Tibial artery (tissue), 4 donors: ENCODE measurements around the gene TLCD3B.

Experiments used
- DNase-seq, 2 donors: peaks; one replicate each; pipeline ENCODE4 v3.0.0-alpha.2; 2019
- H3K27ac ChIP-seq, 2 donors: fragments of 200-600 bp; sonication (generic) in 1 of 2; 1 replicate in 1 of 2; 2 replicates in 1 of 2; pipeline ENCODE4 v1.5.1; 2018 to 2019; ENCODE audit warnings: mild to moderate bottlenecking in 1 of 2
- H3K27me3 ChIP-seq, 2 donors: fragments of 200-600 bp; sonication (generic) in 1 of 2; one replicate each; pipeline versions ENCODE4 v1.5.1 to v1.6.0; 2016 to 2019
- H3K36me3 ChIP-seq, 3 donors: fragments of 200-600 bp; sonication (generic) in 2 of 3; one replicate each; pipeline ENCODE4 v1.5.1; 2016 to 2019; ENCODE audit warnings: mild to moderate bottlenecking in 2 of 3
- H3K4me1 ChIP-seq, 4 donors: fragments of 200-600 bp; sonication (generic) in 2 of 4; 1 replicate in 3 of 4; 2 replicates in 1 of 4; pipeline ENCODE4 v1.5.1; 2016 to 2019
- H3K4me3 ChIP-seq, 2 donors: fragments of 200-600 bp; sonication (generic) in 1 of 2; 1 replicate in 1 of 2; 2 replicates in 1 of 2; pipeline ENCODE4 v1.5.1; 2018 to 2019; ENCODE audit warnings: mild to moderate bottlenecking in 2 of 2
- H3K9me3 ChIP-seq, 3 donors: fragments of 200-600 bp; sonication (generic) in 1 of 3; one replicate each; pipeline ENCODE4 v1.5.1; 2016 to 2019
- CTCF ChIP-seq, 2 experiments: fragments of 200-600 bp in 1 of 2; fragments of 450-650 bp in 1 of 2; IDR thresholded peaks; one replicate each; pipeline ENCODE4 v1.5.1; 2017 to 2019; ENCODE audit warnings: antibody characterized with exemption in 2 of 2, mild to moderate bottlenecking in 1 of 2, moderate library complexity in 1 of 2
- intact Hi-C: fragments of 100-400 bp; cut with DNase I; formaldehyde crosslinking; loops from one replicate; pipeline ENCODE4 v1.15.0; 2023; ENCODE audit warnings: low total_unique reads

TLCD3B gene

GRCh38 chr16:29995911-29996765, 34.9 kb downstream of the TLCD3B start, which contains the start of gene INO80E:
Gene INO80E (plus strand): TSS chr16:29996241. CDS start chr16:29996311, 70 bp downstream.
- H3K36me3 ChIP-seq, result peaks cover 12 to 53% (median 41%) of the 10 kb centered on the region in 3 donors
- peak within 1 kb of the TSS; percentile 87 to 95 for H3K27ac ChIP-seq
- DNase-seq, result peak; percentile 98 to 99
- no peaks in the 10 kb centered on the region for H3K27me3 ChIP-seq
- TF ChIP-seq CTCF (IDR thresholded peaks at IDR 0.05), result no peak
- H3K9me3 ChIP-seq, result no peaks in the 10 kb centered on the region
- peak within 1 kb of the TSS; percentile 66 to 75 for H3K4me3 ChIP-seq
- intact Hi-C loops, result loop anchor here (10.0 kb wide), 1 partner anchor 181 kb away; the partner anchor contains the start of genes PAGR1 and PRRT2
- peaks cover 0 to 23% (median 18%) of the 10 kb centered on the region in 4 donors for H3K4me1 ChIP-seq

GRCh38 chr16:29995324-29995910, 35.7 kb downstream of the TLCD3B start, which contains the start of gene HIRIP3:
Gene HIRIP3 (minus strand): TSS chr16:29995617. CDS start chr16:29995605, 12 bp downstream.
- Histone ChIP-seq H3K36me3 (peaks cover 19 to 53% (median 41%) of the 10 kb centered on the region in 3 donors), H3K4me3 (peak within 1 kb of the TSS; percentile 66 to 75), H3K9me3 (no peaks in the 10 kb centered on the region), H3K27me3 (no peaks in the 10 kb centered on the region), H3K27ac (peak within 1 kb of the TSS; percentile 87 to 95), H3K4me1 (peaks cover 0 to 23% (median 18%) of the 10 kb centered on the region in 4 donors)
- TF ChIP-seq CTCF (IDR thresholded peaks at IDR 0.05), result no peak
- intact Hi-C loops, result loop anchor here (10.0 kb wide), 1 partner anchor 181 kb away; the partner anchor contains the start of genes PAGR1 and PRRT2
- peak; percentile 85 to 93 for DNase-seq

GRCh38 chr16:29994600-29995323, 36.3 kb downstream of the TLCD3B start:
- peaks cover 0 to 23% (median 18%) of the 10 kb centered on the region in 4 donors for H3K4me1 ChIP-seq
- H3K9me3 ChIP-seq, result no peaks in the 10 kb centered on the region
- no peaks in the 10 kb centered on the region for H3K27me3 ChIP-seq
- peaks cover 19 to 53% (median 36%) of the 10 kb centered on the region in 3 donors for H3K36me3 ChIP-seq
- peak overlapping the region; percentile 66 to 75 for H3K4me3 ChIP-seq
- DNase-seq, result no peak
- intact Hi-C loops, result loop anchor here (10.0 kb wide), 1 partner anchor 180 kb away; the partner anchor contains the start of genes PAGR1 and PRRT2
- peak overlapping the region; percentile 87 to 95 for H3K27ac ChIP-seq
- no peak for TF ChIP-seq CTCF (IDR thresholded peaks at IDR 0.05)

- no peak for TF ChIP-seq CTCF (IDR thresholded peaks at IDR 0.05)
- Histone ChIP-seq H3K4me3 (peak overlapping the region; percentile 66 to 75), H3K27ac (peak overlapping the region in 1 of 2 donors; percentile 87), H3K27me3 (no peaks in the 10 kb centered on the region), H3K9me3 (no peaks in the 10 kb centered on the region), H3K4me1 (peaks cover 0 to 23% (median 18%) of the 10 kb centered on the region in 4 donors), H3K36me3 (peaks cover 19 to 55% (median 37%) of the 10 kb centered on the region in 3 donors)
- no peak for DNase-seq
- intact Hi-C loops, result loop anchor here (10.0 kb wide), 1 partner anchor 179 kb away; the partner anchor contains the start of genes PAGR1 and PRRT2
These were observed 37.0 kb downstream of the TLCD3B start for GRCh38 chr16:29993903-29994599.
